ENCODE results near the gene UPF3A. TPM values are rescaled to one million over a fixed set of nuclear protein-coding genes. Genes with fewer than 3 reads are reported as not detected.
A peak's percentile ranks its signal among the peaks of the same experiment; 100 is the strongest.
"Not testable (repeated sequence)": the region's sequence is repeated elsewhere in the genome, so short reads cannot be mapped to it uniquely, and the experiment has no call there.

The UPF3A gene
- total RNA-seq, 4 donors from 2014 or later = 19.1 to 42.5 (median 25.6) TPM

GRCh38 chr13:114341003-114341777, 59.8 kb downstream of the UPF3A start:
- H3K4me3 ChIP-seq = no peak overlapping the region
- no peak overlapping the region for H3K27ac ChIP-seq
- no peak for TF ChIP-seq CTCF (IDR thresholded peaks at IDR 0.05)
- TF ChIP-seq POLR2A (IDR thresholded peaks at IDR 0.05) = no peak
- H3K27me3 ChIP-seq = peaks cover 0 to 7% (median 0%) of the 10 kb centered on the region in 4 donors
- peaks cover 0 to 8% (median 0%) of the 10 kb centered on the region in 3 donors for H3K4me1 ChIP-seq
- no peaks in the 10 kb centered on the region for H3K36me3 ChIP-seq
- intact Hi-C loops (cut with DNase I) = no loop called here
- 60 to 66% methylated on average over 6 to 7 of the region's 14 CpGs for whole genome bisulfite sequencing, 2 donors
- DNase-seq = no peak
- no peaks in the 10 kb centered on the region for H3K9me3 ChIP-seq

- WGBS, 2 donors = 55% methylated on average over 3 of the region's 3 CpGs; no CpG with 5 or more reads in 1 of the 2 donors
- H3K4me3 ChIP-seq; H3K27ac ChIP-seq; H3K36me3 ChIP-seq; H3K9me3 ChIP-seq; DNase-seq; H3K4me1 ChIP-seq; intact Hi-C loops (cut with DNase I): not testable (repeated sequence)
- H3K27me3 ChIP-seq = peaks cover 0 to 50% (median 0%) of the 10 kb centered on the region in 4 donors
Measured at GRCh38 chr13:114347256-114347655, 65.9 kb downstream of the UPF3A start.

- 78 to 87% methylated on average over 13 to 24 of the region's 34 CpGs for WGBS, 2 donors
- H3K27me3 ChIP-seq = peaks cover 0 to 31% (median 0%) of the 10 kb centered on the region in 4 donors
- H3K36me3 ChIP-seq; H3K27ac ChIP-seq; intact Hi-C loops (cut with DNase I); H3K4me1 ChIP-seq; H3K9me3 ChIP-seq; DNase-seq; H3K4me3 ChIP-seq: not testable (repeated sequence)
- TF ChIP-seq CTCF (IDR thresholded peaks at IDR 0.05) = peak in 5 of 6 experiments; percentile 14 to 46 (median 17)
Measured at GRCh38 chr13:114352763-114353162, 71.4 kb downstream of the UPF3A start.

- H3K4me3 ChIP-seq; H3K27ac ChIP-seq; H3K36me3 ChIP-seq; H3K4me1 ChIP-seq; intact Hi-C loops (cut with DNase I); H3K9me3 ChIP-seq; DNase-seq: not testable (repeated sequence)
- WGBS, 2 donors = 78 to 100% methylated on average over 1 to 15 of the region's 38 CpGs
- H3K27me3 ChIP-seq = peaks cover 0 to 25% (median 0%) of the 10 kb centered on the region in 4 donors
Measured at GRCh38 chr13:114353382-114353781, 72.0 kb downstream of the UPF3A start.

Small RNAs within 50 kb of the gene (small RNA-seq; reads per million reads assigned to genes)
- gene MIR4502 (0 reads per million in 4 donors), gene MIR548AR (0 reads per million in 4 donors)

Other genes with a start within 250 kb of the UPF3A start
- gene RASA3, start 149.0 kb upstream of the UPF3A start, total RNA-seq = 1 to 10 TPM; 1.4 to 8.8 (median 3.1) TPM
- gene CFAP97D2, start 102.3 kb upstream of the UPF3A start, total RNA-seq = not detected
- 10 to 100 TPM; 22.9 to 40.2 (median 30.2) TPM for gene CDC16, start 46.7 kb upstream of the UPF3A start, total RNA-seq
- 10 to 100 TPM in 1 of 4 donors, 1 to 10 TPM in 3; 7.8 to 16.8 (median 9.8) TPM for gene CHAMP1, start 32.9 kb downstream of the UPF3A start, total RNA-seq